NCI-H774 (cell line): Measurements from ENCODE around the gene WNT3A.

Source experiments
- DNase-seq: peaks from one replicate; lab custom pipeline; 2025; lab: John Stamatoyannopoulos, UW

The WNT3A gene

DNA sequence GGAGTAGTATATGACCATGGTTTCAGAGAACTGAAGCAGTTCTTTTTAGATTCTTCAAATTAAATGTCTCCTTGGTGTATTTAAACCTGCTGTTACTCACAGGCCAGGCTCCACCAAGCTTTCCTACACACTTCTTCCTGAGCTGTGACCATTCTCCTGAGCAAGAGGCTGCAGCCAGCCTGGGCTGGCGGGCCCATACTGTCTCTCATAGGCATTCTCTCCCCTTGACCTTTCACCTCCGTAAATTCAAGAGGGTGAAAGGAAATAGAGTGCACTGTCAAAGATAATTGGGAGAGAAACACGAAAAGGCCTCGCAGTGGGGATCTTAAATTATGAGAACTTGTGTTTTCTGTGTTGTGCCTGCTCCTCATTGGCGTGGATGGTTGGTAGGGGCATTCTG is 78.0 kb downstream of the WNT3A start:
- no peak for DNase-seq

- DNase-seq, result no peak
Measured at GRCh38 chr1:228085287-228085951, 78.6 kb downstream of the WNT3A start.

DNA sequence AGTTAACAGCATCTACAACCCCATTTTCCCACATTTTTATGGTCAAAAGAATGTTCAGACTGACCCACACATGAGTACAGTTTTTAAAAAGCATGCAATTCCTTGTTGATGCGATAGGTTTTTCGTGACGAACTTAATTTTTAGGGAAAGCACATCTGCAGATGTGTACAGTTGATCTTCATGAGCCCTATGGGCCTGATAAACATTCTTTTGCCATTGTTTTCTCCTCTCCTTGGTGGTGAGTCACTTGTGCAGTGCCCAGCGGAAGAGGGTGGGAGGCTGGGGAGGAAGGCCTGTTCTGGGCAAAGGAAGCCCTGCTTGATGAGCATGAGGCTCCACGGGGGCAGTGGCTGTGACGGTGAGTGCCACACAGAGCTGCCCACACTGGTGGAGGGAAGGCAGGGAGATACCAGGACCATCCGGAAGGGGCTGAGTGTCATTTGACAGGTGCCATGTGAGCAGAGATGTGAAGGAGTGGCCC is 81.0 kb downstream of the WNT3A start:
- no peak for DNase-seq

DNA sequence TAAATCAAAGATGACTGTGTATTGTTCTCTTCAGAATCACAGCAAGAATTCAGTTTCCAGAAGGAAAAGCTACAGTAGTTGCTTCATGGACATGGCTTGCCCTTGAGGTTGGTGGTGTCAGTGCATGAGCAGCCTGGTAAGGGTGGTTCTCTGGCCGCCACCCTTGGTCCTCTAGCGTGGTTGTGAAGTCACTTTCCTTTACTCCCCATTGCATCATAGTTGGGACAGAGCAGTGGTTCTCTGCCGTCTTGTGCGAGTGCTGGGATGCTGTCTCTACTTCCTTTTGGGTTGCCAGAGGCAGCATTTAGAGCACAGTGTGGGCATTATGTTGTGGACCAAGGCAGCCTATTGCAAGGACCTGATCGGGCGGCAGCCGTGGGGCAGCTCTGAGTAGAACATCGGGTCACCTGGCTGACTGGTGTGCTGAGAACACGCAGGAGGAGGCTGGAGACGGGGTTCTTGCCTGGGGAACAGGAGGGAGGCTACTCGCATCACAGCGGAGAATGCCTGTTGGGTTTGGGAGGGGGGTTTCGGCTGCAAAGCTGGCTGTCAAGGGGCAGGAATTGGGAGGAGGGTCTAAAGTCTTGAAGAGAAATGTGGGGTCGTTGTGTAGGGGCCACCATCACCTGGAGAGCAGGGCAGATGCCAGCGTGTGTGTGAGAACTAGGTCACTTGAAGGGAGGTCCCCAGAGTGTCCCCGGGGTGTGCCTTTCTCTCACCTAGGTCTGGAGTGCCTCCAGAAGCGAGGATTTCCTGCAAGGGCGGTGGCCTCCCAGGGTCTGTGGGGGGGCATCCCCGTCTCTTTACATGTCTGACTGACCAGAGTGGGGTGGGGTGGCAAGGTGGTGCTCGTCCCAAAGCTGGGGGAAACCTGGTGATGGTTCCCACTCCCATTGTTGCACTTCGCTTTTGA is 82.0 kb downstream of the WNT3A start:
- no peak for DNase-seq

DNA sequence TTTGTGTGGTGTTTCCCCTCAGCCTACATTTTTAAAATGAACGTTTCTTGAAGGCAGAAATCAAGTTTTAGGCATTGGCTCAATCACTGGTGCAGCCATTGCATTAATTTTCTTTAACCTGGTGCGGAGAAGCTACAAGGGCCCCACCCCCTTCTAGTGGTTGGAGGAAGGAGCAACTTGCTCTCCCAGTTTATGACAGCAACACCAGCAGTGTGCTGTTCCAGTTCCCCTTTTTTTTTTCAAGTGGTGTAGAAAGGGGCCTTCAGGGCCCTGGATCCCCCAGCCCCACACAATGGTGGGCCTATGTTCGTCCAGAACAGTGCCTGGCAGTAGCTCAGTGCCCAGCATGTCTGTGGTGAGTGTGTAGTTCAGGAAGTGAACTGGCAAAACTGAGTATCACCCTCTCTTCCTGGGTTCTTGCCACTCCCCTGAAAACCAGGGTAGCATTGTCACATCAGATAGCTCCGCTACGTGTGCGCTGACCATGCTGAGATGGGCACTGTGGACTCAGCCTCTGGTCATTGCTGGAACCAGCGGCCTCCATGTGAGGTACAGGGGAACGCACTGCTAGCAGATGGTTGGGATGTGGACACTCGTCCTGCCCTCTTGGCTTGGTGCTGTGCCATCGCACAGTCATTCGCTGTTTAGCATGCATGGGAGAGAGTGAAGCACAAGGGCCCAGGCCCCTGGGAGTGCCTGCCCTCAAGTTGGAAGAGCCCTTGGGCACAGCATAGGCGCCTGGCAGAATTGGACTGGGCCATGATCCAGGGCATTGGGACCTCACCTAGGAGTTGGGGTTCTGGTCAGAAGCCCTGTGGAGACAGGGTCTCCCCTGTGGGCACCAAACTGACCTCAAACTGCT is 83.0 kb downstream of the WNT3A start:
- DNase-seq, result no peak

GRCh38 chr1:228090613-228091081 is 83.8 kb downstream of the WNT3A start:
- no peak for DNase-seq

- no peak for DNase-seq
Measured at GRCh38 chr1:228091084-228091483, 84.3 kb downstream of the WNT3A start.

- DNase-seq, result no peak
Measured at GRCh38 chr1:228092342-228093049, 85.7 kb downstream of the WNT3A start.

DNA sequence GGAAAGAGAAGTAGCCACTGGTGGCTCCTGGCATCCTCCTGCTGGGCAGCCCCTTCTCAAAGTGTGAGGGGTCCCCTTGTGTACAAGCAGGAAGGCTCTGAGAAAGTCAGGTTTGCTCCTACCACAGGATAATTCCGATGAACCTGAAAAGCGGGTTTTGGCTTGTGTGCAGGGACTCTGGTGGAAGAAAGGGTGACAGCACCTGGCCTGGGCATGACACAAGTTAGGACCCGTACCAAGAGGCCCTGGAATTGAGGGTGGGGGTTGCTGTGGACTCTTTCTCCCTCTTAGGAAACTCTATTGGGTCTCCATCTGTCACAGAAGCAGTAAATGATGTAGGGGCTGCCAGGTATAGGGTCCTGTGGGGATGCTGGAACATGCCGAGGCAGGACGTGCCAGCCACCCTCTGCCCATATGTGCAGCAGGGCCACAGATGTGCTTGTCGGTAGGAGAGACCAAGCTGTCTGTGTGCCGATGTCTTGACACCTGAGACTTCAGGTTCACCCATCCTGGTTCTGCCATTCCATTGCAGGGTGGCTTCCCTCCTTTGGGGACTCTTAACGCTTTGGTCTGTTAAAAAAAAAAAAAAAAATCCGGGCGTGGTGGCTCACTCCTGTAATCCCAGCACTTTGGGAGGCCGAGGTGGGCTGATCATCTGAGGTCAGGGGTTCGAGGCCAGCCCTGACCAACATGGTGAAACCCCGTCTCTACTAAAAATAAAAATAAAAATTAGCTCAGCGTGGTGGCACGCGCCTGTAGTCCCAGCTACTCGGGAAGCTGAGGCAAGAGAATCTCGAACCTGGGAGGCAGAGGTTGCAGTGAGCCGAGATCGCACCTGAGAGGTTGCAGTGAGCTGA is 86.5 kb downstream of the WNT3A start:
- no peak for DNase-seq

GRCh38 chr1:228094432-228095016 is 87.7 kb downstream of the WNT3A start:
- no peak for DNase-seq

- DNase-seq, result no peak
Measured at GRCh38 chr1:228095161-228095560, 88.4 kb downstream of the WNT3A start.

- DNase-seq, result no peak
Measured at GRCh38 chr1:228095938-228096337, 89.1 kb downstream of the WNT3A start.

DNA sequence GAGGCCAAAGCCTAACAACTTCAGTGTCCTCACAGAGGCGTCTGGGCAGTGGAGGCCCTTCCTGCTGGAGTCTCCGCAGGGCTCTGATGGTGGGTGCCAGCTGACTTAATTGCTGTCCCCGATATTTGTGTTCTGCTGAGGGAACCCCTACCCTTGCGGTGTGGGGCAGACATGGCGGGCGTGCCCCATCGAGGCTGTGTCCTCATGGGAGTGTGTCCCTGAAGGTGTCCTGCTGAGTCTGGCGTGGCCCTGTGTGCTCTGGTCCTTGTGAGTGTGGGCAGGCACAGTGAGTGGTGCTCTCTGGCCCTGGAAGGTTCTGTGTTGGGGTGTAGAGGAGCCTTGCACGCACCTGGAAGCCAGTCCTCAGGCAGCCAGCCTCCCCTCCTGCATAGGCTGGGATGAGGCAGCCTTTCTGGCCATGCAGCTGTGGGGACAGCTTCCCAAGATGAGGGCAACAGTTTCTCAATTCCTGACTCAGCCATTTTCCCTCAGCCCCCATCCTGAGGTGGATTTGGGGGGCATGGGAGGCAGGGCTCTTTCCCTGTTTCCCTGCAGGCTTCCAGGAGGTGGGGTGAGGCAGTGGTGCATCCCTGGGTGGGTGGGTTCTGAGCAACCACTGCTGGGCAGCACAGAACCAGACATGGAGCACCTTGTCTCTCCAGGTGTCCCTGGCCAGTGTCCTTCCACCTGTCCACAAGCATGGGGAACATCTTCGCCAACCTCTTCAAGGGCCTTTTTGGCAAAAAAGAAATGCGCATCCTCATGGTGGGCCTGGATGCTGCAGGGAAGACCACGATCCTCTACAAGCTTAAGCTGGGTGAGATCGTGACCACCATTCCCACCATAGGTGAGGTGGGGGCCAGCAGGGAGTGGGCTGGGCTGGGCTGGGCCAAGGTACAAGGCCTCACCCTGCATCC is 89.9 kb downstream of the WNT3A start:
- DNase-seq, result no peak

- no peak for DNase-seq
Measured at GRCh38 chr1:228097333-228098081, 90.7 kb downstream of the WNT3A start.

- no peak for DNase-seq
Measured at GRCh38 chr1:228098323-228098931, 91.6 kb downstream of the WNT3A start.

DNA sequence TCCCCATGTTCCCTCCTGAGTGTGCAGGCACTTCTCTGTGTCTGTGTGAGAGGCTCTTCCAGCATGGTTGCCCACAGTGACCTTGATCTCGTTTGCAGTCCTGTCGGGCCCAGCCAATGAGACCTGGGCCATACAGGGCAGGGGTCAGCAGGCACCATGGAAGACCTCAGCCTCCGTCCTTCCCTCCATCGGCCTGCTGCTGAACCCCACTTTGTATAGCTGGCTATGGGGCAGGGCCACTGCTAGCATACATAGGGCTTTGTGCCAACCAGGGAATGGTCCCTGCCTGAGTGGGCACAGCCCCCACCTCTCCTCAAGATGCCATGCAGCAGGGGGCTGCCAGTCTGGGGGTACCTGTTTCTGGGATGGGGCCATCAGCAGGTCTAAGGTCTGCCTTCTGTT is 92.5 kb downstream of the WNT3A start:
- no peak for DNase-seq

DNA sequence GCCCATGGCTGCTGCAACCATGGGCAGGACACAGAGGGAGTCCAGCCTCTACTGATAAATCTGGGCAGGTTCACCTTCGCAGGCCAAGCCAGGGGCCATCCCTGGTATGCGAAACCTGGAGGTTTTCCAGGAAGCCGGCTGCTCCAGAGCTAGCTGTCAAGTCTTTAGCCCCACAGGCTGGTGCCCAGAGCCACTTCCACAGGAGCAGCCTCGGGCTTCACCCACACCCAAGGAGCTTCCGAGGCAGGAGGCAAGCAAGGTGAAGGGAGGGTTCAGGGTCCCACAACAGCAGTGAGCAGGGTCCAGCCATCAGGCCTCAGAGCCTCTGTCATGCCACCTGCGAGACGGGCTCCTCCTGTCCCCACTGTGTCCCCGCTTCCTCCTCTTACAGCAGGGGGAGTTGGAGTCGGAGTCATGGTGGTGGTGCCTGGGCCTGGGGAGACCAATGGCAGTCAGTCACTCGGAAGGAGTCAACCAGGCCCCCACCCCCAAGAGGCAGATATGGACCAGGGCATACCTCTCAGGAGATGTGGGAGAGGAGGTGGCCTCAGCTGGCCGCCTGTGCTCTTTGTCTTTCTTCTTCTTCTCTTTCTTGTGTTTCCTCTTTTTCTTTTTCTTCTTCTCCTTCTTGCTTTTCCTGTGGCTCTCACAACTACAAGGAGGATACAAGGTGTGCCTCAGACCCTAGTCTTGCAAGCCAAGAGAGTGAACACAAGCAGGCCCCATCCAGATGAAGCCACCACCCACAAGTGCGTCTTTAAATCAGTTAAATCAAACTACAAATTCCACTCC is 94.2 kb downstream of the WNT3A start:
- no peak for DNase-seq
